Measurements from ENCODE around the gene LRMDA.

Gene LRMDA

DNA sequence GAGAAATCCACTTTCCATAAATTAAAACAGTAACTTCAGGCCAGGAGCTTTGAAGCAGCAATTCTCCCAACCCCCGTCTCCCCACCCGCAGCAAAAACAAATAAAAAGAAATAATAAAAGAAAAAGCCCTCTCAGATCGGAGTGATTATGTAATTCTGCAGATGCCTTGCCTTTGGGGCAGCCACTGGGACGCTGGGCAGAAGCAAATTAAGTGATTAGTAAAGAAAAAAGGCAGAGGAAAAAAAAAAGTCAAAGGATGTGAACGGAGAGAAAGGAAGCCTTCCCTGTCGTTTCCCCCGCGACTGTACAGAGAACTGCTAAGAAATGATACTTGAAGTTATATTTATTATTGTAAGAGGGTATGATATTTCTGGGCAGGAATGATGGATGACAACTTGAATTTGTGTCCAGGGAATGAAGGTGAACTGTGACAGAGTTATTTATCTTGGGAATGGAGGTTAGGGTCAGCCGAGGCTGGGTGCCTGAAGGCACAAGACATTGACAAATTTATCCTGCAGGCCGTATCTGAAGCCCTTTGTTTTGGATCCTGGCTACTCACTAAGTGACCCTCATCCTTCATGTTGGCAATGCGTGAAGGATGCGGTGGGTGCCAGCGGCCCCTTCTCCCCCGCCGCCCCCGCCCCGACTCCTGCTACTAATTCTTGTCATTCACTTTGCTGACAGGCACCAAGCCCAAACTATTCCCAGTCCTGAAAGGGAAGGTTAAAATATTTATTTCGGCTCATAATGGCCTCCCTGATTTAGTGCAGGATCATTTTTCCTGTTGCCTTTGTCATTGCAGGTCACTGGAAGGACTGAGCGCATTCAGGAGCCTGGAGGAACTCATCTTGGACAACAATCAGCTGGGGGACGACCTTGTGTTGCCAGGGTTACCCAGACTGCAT, 604.0 kb downstream of the LRMDA start:
- H3K27ac ChIP-seq (ENCODE audit: low read depth, low read length), result no peak overlapping the region
- H3K27me3 ChIP-seq (ENCODE audit: low read length), result no peaks in the 10 kb centered on the region
- no peak overlapping the region for H3K4me2 ChIP-seq (ENCODE audit: low read depth, low read length, poor library complexity, severe bottlenecking)
- no peaks in the 10 kb centered on the region for H3F3A ChIP-seq (ENCODE audit: insufficient read depth)
- H3K4me3 ChIP-seq (ENCODE audit: insufficient read depth, low read length, poor library complexity, severe bottlenecking), result no peak overlapping the region
- H4K20me1 ChIP-seq (ENCODE audit: low read depth, low read length), result no peaks in the 10 kb centered on the region
- TF ChIP-seq, protein P1, sequence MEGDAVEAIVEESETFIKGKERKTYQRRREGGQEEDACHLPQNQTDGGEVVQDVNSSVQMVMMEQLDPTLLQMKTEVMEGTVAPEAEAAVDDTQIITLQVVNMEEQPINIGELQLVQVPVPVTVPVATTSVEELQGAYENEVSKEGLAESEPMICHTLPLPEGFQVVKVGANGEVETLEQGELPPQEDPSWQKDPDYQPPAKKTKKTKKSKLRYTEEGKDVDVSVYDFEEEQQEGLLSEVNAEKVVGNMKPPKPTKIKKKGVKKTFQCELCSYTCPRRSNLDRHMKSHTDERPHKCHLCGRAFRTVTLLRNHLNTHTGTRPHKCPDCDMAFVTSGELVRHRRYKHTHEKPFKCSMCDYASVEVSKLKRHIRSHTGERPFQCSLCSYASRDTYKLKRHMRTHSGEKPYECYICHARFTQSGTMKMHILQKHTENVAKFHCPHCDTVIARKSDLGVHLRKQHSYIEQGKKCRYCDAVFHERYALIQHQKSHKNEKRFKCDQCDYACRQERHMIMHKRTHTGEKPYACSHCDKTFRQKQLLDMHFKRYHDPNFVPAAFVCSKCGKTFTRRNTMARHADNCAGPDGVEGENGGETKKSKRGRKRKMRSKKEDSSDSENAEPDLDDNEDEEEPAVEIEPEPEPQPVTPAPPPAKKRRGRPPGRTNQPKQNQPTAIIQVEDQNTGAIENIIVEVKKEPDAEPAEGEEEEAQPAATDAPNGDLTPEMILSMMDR (IDR thresholded peaks at IDR 0.05; ENCODE audit: insufficient read depth, low read length, poor library complexity, severe bottlenecking), result no peak
- TF ChIP-seq EZH2phosphoT487 (conservative IDR thresholded peaks at IDR 0.05; ENCODE audit: low read length), result no peak
- H3K9me3 ChIP-seq (ENCODE audit: insufficient read depth, low read length), result no peaks in the 10 kb centered on the region
- H3K79me2 ChIP-seq (ENCODE audit: insufficient read depth, low read length), result no peaks in the 10 kb centered on the region
- H3K9ac ChIP-seq (ENCODE audit: low read length), result no peak overlapping the region
- no peaks in the 10 kb centered on the region for H3K9me2 ChIP-seq (replicated peaks; ENCODE audit: insufficient read depth, low read length)
- no peak overlapping the region for H2AFZ ChIP-seq (ENCODE audit: low read depth, low read length, severe bottlenecking)
- no peaks in the 10 kb centered on the region for H3K36me3 ChIP-seq (ENCODE audit: low read length)

DNA sequence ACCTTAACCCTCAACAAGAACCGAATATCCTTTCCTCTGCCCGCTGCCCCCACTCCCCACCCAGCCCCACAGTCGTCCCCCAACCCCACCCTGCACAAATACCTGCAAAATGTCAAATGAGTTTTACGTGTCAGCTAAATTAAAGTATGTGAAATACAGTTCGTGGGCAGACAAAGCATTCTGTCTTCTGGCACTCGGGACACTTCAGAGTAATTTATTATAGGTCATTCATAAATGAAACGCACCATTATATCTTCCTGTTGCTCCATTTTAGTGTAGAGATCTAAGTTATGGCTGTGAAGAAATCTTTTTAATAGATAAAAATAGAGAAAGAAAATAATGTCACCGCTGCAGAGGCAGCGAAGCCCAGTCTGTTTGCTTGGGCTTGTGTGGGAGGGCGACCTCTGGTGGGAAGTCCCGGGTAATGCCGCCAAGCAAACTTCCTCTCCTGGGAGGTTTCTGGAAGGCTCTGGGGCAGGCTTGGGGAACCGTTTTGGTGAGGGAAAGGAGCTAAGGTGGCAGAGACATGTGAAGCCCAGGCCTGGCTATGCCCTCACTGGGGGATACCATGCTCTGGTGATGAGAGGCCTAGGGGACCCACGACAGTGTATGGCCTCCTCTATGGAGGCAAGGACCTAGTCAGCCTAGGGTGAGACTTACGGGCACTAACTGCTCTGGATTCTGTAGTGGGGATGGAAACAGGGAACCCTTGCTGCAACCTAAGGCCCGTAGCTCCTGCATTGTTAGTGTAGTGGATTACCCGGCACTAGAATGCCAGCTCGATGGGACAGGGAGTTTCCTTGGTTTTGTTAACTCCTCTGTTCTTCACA, 604.9 kb downstream of the LRMDA start:
- H3K79me2 ChIP-seq (ENCODE audit: insufficient read depth, low read length), result no peaks in the 10 kb centered on the region
- H3K27me3 ChIP-seq (ENCODE audit: low read length), result no peaks in the 10 kb centered on the region
- no peaks in the 10 kb centered on the region for H3K9me2 ChIP-seq (replicated peaks; ENCODE audit: insufficient read depth, low read length)
- no peak overlapping the region for H3K4me3 ChIP-seq (ENCODE audit: insufficient read depth, low read length, poor library complexity, severe bottlenecking)
- no peaks in the 10 kb centered on the region for H3K36me3 ChIP-seq (ENCODE audit: low read length)
- no peaks in the 10 kb centered on the region for H3K9me3 ChIP-seq (ENCODE audit: insufficient read depth, low read length)
- TF ChIP-seq EZH2phosphoT487 (conservative IDR thresholded peaks at IDR 0.05; ENCODE audit: low read length), result no peak
- TF ChIP-seq, protein P1 (IDR thresholded peaks at IDR 0.05; ENCODE audit: insufficient read depth, low read length, poor library complexity, severe bottlenecking), result peak; percentile 84
- H3K9ac ChIP-seq (ENCODE audit: low read length), result no peak overlapping the region
- no peaks in the 10 kb centered on the region for H4K20me1 ChIP-seq (ENCODE audit: low read depth, low read length)
- no peak overlapping the region for H3K4me2 ChIP-seq (ENCODE audit: low read depth, low read length, poor library complexity, severe bottlenecking)
- H2AFZ ChIP-seq (ENCODE audit: low read depth, low read length, severe bottlenecking), result no peak overlapping the region
- H3K27ac ChIP-seq (ENCODE audit: low read depth, low read length), result no peak overlapping the region
- no peaks in the 10 kb centered on the region for H3F3A ChIP-seq (ENCODE audit: insufficient read depth)

DNA sequence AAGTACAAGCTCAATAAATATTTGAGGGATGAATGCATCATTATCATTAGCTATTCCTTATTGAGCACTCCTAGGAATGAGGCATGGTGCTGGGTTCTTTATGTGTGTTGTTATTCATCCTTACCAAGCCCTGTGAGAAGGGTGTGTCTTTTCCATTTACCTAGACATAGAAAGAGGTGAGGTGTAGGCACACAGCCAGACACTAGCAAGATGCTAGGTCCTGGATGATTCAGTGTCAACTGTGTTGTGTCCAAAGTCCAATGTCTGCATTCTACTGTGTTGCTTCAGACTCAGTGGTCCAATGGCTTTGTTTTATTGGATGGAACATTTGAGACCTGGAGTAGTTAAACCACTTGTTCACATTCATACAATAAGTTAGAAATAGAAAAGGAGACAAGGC, 605.5 kb downstream of the LRMDA start:
- H3K4me2 ChIP-seq (ENCODE audit: low read depth, low read length, poor library complexity, severe bottlenecking), result no peak overlapping the region
- H3K27ac ChIP-seq (ENCODE audit: low read depth, low read length), result no peak overlapping the region
- no peaks in the 10 kb centered on the region for H3K9me2 ChIP-seq (replicated peaks; ENCODE audit: insufficient read depth, low read length)
- H3K9me3 ChIP-seq (ENCODE audit: insufficient read depth, low read length), result no peaks in the 10 kb centered on the region
- H3K4me3 ChIP-seq (ENCODE audit: insufficient read depth, low read length, poor library complexity, severe bottlenecking), result no peak overlapping the region
- H3K79me2 ChIP-seq (ENCODE audit: insufficient read depth, low read length), result no peaks in the 10 kb centered on the region
- H3K27me3 ChIP-seq (ENCODE audit: low read length), result no peaks in the 10 kb centered on the region
- no peak overlapping the region for H3K9ac ChIP-seq (ENCODE audit: low read length)
- no peaks in the 10 kb centered on the region for H3K36me3 ChIP-seq (ENCODE audit: low read length)
- H3F3A ChIP-seq (ENCODE audit: insufficient read depth), result no peaks in the 10 kb centered on the region
- H4K20me1 ChIP-seq (ENCODE audit: low read depth, low read length), result no peaks in the 10 kb centered on the region
- H2AFZ ChIP-seq (ENCODE audit: low read depth, low read length, severe bottlenecking), result no peak overlapping the region
- TF ChIP-seq, protein P1 (IDR thresholded peaks at IDR 0.05; ENCODE audit: insufficient read depth, low read length, poor library complexity, severe bottlenecking), result no peak
- TF ChIP-seq EZH2phosphoT487 (conservative IDR thresholded peaks at IDR 0.05; ENCODE audit: low read length), result no peak

Measured in SU-DHL-6 (cell line).